GM13977 (cell line): ENCODE measurements around the gene ZNF337.
"Not testable (repeated sequence)": the region's sequence is repeated elsewhere in the genome, so short reads cannot be mapped to it uniquely, and the experiment has no call there.

ENCODE experiments used
- DNase-seq: peaks from one replicate; pipeline ENCODE4 v3.0.0; 2012; ENCODE audit warnings: low spot score
- CTCF ChIP-seq: IDR thresholded peaks from 2 replicates; pipeline ENCODE4 v1.5.1; 2012; ENCODE audit warnings: mild to moderate bottlenecking, control low read depth; ENCODE audit not compliant: insufficient read depth; ENCODE audit errors: extremely low read depth, missing control alignments
- in situ Hi-C: fragments of 300-500 bp; cut with MboI; formaldehyde crosslinking; loops from one replicate; pipeline ENCODE4 v1.12.0; 2022; ENCODE audit warnings: low sequenced_read_pairs, low pct_unique_long_range_greater_than_20kb, mixed read lengths, inconsistent platforms; ENCODE audit not compliant: unreplicated experiment

The ZNF337 gene

GRCh38 chr20:25738198-25738597 is 41.5 kb upstream of the ZNF337 start:
- DNase-seq, result no peak
- no peak for TF ChIP-seq CTCF
- in situ Hi-C loops, result no loop called here

- DNase-seq, result no peak
- in situ Hi-C loops, result no loop called here
- TF ChIP-seq CTCF, result no peak
Measured at GRCh38 chr20:25733903-25734302, 37.2 kb upstream of the ZNF337 start.

- in situ Hi-C loops, result no loop called here
- DNase-seq, result no peak
- no peak for TF ChIP-seq CTCF
Measured at GRCh38 chr20:25730862-25731261, 34.2 kb upstream of the ZNF337 start.

- in situ Hi-C loops, result no loop called here
- DNase-seq, result no peak
- TF ChIP-seq CTCF, result no peak
Measured at GRCh38 chr20:25726357-25726756, 29.7 kb upstream of the ZNF337 start.

- DNase-seq, result no peak
- TF ChIP-seq CTCF, result no peak
- in situ Hi-C loops, result no loop called here
Measured at GRCh38 chr20:25725639-25726038, 29.0 kb upstream of the ZNF337 start.

- in situ Hi-C loops, result no loop called here
- TF ChIP-seq CTCF, result no peak
Measured at GRCh38 chr20:25723975-25724374, 27.3 kb upstream of the ZNF337 start.

GRCh38 chr20:25720285-25720684 is 23.6 kb upstream of the ZNF337 start:
- no peak for DNase-seq
- in situ Hi-C loops, result no loop called here
- TF ChIP-seq CTCF, result no peak

More at GRCh38 chr20:25723975-25724374, 27.3 kb upstream of the ZNF337 start:
- no peak for DNase-seq

- DNase-seq, in situ Hi-C loops: not testable (repeated sequence)
Measured at GRCh38 chr20:25718896-25719809, 22.5 kb upstream of the ZNF337 start.
